DND-41 (cell line): Measurements from ENCODE around the gene SCGB1C1.
A peak's percentile ranks its signal among the peaks of the same experiment; 100 is the strongest.

ENCODE experiments used
- ATAC-seq: fragments of 200-7000 bp; cut with Tn5 transposase; 3 replicates; pipeline ENCODE4 v1.9.1; 2021; ENCODE audit warnings: low read depth; ENCODE audit not compliant: insufficient read depth
- DNase-seq: peaks from one replicate; pipeline ENCODE4 v3.0.0-alpha.2; 2020
- H2AFZ ChIP-seq: 2 replicates; pipeline ENCODE4 v1.6.0; 2012; ENCODE audit warnings: low read depth, low read length
- H3K27ac ChIP-seq: 2 replicates; pipeline ENCODE4 v1.5.1; 2012; ENCODE audit warnings: low read length, inconsistent platforms
- H3K27me3 ChIP-seq: fragments of 200-600 bp; sonication (generic); 2 replicates; pipeline ENCODE4 v1.6.0; 2012; ENCODE audit warnings: low read length, mild to moderate bottlenecking, inconsistent platforms; ENCODE audit not compliant: insufficient read depth, poor library complexity
- H3K36me3 ChIP-seq: 2 replicates; pipeline ENCODE4 v1.5.1; 2012; ENCODE audit warnings: low read length, inconsistent platforms; ENCODE audit not compliant: insufficient read depth
- H3K4me1 ChIP-seq: 2 replicates; pipeline ENCODE4 v1.5.1; 2012; ENCODE audit warnings: mild to moderate bottlenecking, low read length; ENCODE audit not compliant: insufficient read depth
- H3K4me2 ChIP-seq: 2 replicates; pipeline ENCODE4 v1.6.0; 2012; ENCODE audit warnings: mild to moderate bottlenecking, moderate library complexity, low read length, inconsistent platforms; ENCODE audit not compliant: insufficient read depth
- H3K4me3 ChIP-seq, 2 experiments: fragments of 200-600 bp in 1 of 2; shearing (Covaris generic) in 1 of 2; 2 replicates each; pipeline ENCODE4 v1.5.1; 2012 to 2016; ENCODE audit warnings: inconsistent platforms in 2 of 2, low read length in 2 of 2, mild to moderate bottlenecking in 2 of 2, low read depth in 1 of 2, moderate library complexity in 1 of 2
- H3K79me2 ChIP-seq: 2 replicates; pipeline ENCODE4 v1.6.0; 2012; ENCODE audit warnings: low read length, inconsistent platforms; ENCODE audit not compliant: insufficient read depth
- H3K9ac ChIP-seq: 2 replicates; pipeline ENCODE4 v1.6.0; 2012; ENCODE audit warnings: low read depth, mild to moderate bottlenecking, inconsistent platforms, low read length, moderate library complexity
- H3K9me3 ChIP-seq: 2 replicates; pipeline ENCODE4 v1.5.1; 2012; ENCODE audit warnings: low read length, moderate library complexity, mild to moderate bottlenecking, inconsistent platforms; ENCODE audit not compliant: insufficient read depth, severe bottlenecking
- H4K20me1 ChIP-seq: 2 replicates; pipeline ENCODE4 v1.6.0; 2012; ENCODE audit warnings: low read length; ENCODE audit not compliant: insufficient read depth
- CTCF ChIP-seq: IDR thresholded peaks from 2 replicates; pipeline ENCODE4 v1.5.1; 2012; ENCODE audit warnings: borderline replicate concordance, low read length, moderate library complexity, mild to moderate bottlenecking; ENCODE audit not compliant: poor library complexity, severe bottlenecking; ENCODE audit errors: extremely low read depth
- EZH2 ChIP-seq: IDR thresholded peaks from 3 replicates; pipeline ENCODE4 v1.6.1; 2012; ENCODE audit warnings: borderline replicate concordance, low read depth, mild to moderate bottlenecking, moderate library complexity, low read length, inconsistent platforms; ENCODE audit not compliant: severe bottlenecking

SCGB1C1 gene

GRCh38 chr11:208181-208916 lies 15.5 kb downstream of the SCGB1C1 start:
- H3K9ac ChIP-seq: peak overlapping the region; percentile 91
- peaks cover 48% of the 10 kb centered on the region for H3K4me1 ChIP-seq
- DNase-seq (peak; percentile 85), ATAC-seq (peak; percentile 75)
- H3K79me2 ChIP-seq: peaks cover 60% of the 10 kb centered on the region
- peak overlapping the region; percentile 85 to 89 for H3K4me3 ChIP-seq
- H3K27ac ChIP-seq: peak overlapping the region; percentile 96
- no peak for TF ChIP-seq EZH2
- no peak for TF ChIP-seq CTCF
- no peaks in the 10 kb centered on the region for H3K9me3 ChIP-seq
- peaks cover 66% of the 10 kb centered on the region for H3K36me3 ChIP-seq
- H2AFZ ChIP-seq: peak overlapping the region; percentile 63
- no peaks in the 10 kb centered on the region for H3K27me3 ChIP-seq
- H4K20me1 ChIP-seq: peaks cover 70% of the 10 kb centered on the region
- H3K4me2 ChIP-seq: peak overlapping the region; percentile 89

- H3K36me3 ChIP-seq: peaks cover 69% of the 10 kb centered on the region
- no peaks in the 10 kb centered on the region for H3K9me3 ChIP-seq
- H3K27me3 ChIP-seq: no peaks in the 10 kb centered on the region
- H3K9ac ChIP-seq: peak overlapping the region; percentile 91
- H3K4me2 ChIP-seq: peak overlapping the region; percentile 89
- DNase-seq (no peak), ATAC-seq (peak; percentile 18; the same call in 2 of the 3 replicates)
- H3K4me1 ChIP-seq: peaks cover 48% of the 10 kb centered on the region
- H3K4me3 ChIP-seq: peak overlapping the region; percentile 85 to 89; a peak in 3 of 4 replicates
- peak overlapping the region; percentile 96 for H3K27ac ChIP-seq
- peak overlapping the region; percentile 63; the same call in 1 of the 2 replicates for H2AFZ ChIP-seq
- TF ChIP-seq CTCF (no peak), EZH2 (no peak)
- peaks cover 60% of the 10 kb centered on the region for H3K79me2 ChIP-seq
- peaks cover 66% of the 10 kb centered on the region for H4K20me1 ChIP-seq
These were observed 16.0 kb downstream of the SCGB1C1 start for GRCh38 chr11:208917-209260.

- Histone ChIP-seq H3K9ac (peak overlapping the region; percentile 91), H3K79me2 (peaks cover 60% of the 10 kb centered on the region), H3K27ac (peak overlapping the region; percentile 96), H3K4me3 (peak overlapping the region; percentile 85 to 89; a peak in 3 of 4 replicates), H3K4me2 (peak overlapping the region; percentile 89), H3K4me1 (peaks cover 48% of the 10 kb centered on the region), H3K9me3 (no peaks in the 10 kb centered on the region), H2AFZ (no peak overlapping the region), H3K27me3 (no peaks in the 10 kb centered on the region), H3K36me3 (peaks cover 69% of the 10 kb centered on the region), H4K20me1 (peaks cover 65% of the 10 kb centered on the region)
- TF ChIP-seq CTCF (no peak), EZH2 (no peak)
- no peak for DNase-seq
- no peak for ATAC-seq
These were observed 16.6 kb downstream of the SCGB1C1 start for GRCh38 chr11:209275-210121.
